GM18868 (cell line): Measurements from ENCODE around the gene SNRPB2.

ENCODE experiments used
- ATAC-seq: cut with Tn5 transposase; IDR thresholded peaks from one replicate; pipeline ENCODE4 v1.9.1; 2021; ENCODE audit warnings: mild to moderate bottlenecking, moderate library complexity; ENCODE audit not compliant: unreplicated experiment

SNRPB2 gene

GRCh38 chr20:16785226-16785625 lies 55.4 kb downstream of the SNRPB2 start:
- no peak for ATAC-seq
